ENCODE data around the gene INF2.
"Not testable (repeated sequence)": the region's sequence is repeated elsewhere in the genome, so short reads cannot be mapped to it uniquely, and the experiment has no call there.

Gene INF2

GRCh38 chr14:104724407-104724980 is 35.1 kb downstream of the INF2 start:
- DNase-seq: peak; percentile 40

GRCh38 chr14:104724981-104725771 is 35.8 kb downstream of the INF2 start:
- DNase-seq: no peak

DNA sequence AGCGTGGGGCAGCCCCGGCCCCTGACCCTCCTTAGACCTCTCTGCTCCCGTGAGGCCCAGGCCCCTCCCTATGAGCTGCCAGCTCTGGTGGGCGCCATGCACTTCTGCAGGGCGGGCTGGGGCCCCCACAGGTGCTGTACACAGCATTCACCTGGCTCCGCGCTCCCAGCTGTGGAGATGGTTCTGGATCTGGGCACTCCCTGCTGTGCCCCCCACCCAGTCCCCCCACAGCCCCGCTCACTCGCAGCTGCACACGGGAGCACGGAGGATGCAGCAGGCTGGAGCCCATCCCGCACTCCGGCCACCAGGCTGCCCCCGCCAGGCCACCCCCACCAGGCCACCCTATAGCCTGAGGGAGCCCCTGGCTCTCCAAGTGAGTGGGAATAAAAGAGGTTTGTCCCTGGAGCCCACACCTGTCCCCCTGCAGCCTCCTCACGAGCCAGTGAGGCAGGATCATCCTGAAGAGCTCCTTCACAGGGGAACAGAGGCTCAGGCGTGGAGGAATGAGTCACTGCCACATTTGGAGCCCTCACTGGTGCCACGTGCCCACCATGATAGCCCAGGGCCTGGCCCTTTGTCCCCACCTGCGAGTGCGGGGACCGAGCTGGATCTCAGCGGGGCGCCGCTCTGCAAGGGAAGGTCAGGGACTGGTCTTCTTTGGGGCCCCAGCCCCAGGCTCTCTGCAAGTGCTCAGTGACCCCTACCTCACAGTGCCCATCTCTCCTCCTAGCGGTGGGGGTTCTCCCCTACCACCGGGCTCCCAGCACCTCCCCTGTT is 36.5 kb downstream of the INF2 start:
- no peak for DNase-seq

DNA sequence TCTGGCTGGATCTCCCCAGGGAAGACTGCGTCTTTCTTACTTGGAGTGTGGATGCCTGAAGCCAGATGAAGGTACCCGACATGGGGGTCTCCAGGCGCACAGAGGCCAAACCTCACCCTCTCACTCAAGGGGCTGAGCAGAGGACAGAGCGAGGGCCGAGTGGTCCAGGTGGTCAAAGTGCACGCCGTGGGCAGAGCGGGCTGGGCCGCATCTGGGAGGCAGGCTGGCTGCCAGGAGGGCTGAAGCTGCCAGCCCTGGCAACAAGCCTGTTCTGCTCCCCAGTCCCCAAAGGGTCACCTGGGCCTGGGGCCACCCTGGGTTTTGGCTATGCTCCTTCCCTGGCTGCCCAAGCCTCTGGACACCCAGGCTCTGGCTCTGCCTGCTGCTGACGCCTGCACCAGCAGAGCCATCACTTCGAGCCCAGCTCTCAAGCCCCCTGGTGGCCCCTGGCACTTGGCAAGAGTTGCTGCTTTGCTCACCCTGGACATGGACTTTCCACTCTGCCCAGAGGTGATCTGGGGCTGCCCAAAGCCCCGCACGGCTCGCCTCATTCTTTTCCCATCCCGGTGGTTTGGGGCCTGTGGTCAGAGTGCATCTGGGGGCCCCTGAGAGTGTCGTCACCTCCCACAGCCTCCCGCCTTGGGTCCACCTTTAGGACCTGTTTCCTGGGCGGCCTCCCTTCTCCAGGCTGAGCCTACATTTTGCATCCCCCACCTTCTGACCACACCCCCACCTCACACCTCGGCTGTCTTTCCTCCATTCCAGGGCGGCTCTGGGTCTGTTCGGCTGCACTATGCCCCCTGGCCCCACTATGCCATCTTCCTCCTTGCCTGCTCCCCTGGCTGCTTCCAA is 37.4 kb downstream of the INF2 start:
- DNase-seq: no peak

- DNase-seq: no peak
These were observed 39.2 kb downstream of the INF2 start for GRCh38 chr14:104728631-104729030.

DNA sequence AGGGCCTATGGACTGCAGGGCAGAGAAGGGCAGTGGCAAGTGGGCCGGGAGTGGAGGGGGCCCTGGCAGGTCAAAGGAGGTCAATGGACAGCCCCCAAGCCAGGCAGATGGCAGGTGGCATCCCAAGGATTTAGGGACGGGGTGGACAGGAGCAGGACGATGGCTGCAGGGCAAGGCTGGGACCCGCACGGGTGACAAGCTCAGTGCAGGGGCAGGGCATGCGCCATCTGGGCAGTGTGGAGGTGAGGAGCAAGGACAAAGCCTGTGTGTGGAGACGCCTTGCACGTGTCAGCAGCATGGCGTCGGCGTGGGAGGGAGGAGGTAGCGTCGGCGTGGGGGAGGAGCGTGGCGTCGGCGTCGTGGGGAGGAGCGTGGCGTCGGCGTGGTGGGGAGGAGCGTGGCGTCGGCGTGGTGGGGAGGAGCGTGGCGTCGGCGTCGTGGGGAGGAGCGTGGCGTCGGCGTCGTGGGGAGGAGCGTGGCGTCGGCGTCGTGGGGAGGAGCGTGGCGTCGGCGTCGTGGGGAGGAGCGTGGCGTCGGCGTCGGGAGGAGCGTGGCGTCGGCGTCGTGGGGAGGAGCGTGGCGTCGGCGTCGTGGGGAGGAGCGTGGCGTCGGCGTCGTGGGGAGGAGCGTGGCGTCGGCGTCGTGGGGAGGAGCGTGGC is 39.9 kb downstream of the INF2 start:
- DNase-seq: not testable (repeated sequence)

GRCh38 chr14:104729835-104730181 is 40.4 kb downstream of the INF2 start:
- no peak for DNase-seq

GRCh38 chr14:104730487-104730886 is 41.1 kb downstream of the INF2 start:
- DNase-seq: no peak

DNA sequence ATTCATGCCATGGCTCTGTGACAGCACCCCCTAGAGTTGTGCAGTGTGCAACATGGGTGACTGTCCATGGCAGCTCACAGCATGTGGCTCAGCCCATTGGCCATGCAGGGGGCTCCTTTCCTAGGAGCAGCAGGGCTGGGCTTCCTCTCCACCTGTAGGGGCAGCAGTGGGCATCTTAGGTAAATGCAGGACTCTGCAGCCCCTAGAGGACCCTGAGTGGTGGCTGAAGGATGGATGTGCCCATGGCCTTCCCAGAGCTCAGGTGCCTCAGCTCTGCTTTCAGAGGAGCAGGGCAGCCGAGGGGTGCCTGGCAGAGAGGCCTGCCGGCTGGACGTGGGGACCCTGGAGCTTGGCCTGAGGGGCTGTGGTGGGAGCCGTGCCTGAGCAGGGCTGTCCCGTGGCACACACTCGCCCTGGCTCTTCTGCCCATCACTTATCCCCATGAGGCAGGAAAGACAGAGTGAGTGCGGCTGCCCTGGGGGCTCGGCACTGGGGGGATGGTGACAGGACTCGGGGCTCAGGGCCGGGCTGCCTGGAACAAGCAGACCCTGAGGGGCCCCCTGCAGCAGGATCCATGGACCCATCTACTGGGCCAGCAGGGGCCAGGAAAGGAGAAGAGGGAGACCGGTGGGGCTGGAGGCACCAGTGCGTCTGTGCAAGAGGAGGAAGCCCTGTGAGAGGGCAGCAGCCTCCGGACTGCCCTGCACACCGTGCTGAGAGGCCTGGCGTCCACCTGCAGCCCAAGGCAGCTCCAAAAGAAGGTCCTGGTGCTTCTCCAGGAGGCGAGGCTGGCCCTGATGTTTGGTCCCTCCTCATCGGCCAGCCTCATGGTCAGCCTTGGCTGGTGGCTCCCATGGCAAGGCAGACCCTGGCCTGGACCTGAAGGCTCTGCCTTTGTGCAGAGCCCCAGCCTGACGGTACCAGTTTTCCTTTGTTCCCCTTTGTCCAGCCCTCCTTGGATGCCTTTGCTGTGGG is 42.2 kb downstream of the INF2 start:
- peak; percentile 34 for DNase-seq

GRCh38 chr14:104732355-104732804 is 43.0 kb downstream of the INF2 start:
- DNase-seq: no peak

DNA sequence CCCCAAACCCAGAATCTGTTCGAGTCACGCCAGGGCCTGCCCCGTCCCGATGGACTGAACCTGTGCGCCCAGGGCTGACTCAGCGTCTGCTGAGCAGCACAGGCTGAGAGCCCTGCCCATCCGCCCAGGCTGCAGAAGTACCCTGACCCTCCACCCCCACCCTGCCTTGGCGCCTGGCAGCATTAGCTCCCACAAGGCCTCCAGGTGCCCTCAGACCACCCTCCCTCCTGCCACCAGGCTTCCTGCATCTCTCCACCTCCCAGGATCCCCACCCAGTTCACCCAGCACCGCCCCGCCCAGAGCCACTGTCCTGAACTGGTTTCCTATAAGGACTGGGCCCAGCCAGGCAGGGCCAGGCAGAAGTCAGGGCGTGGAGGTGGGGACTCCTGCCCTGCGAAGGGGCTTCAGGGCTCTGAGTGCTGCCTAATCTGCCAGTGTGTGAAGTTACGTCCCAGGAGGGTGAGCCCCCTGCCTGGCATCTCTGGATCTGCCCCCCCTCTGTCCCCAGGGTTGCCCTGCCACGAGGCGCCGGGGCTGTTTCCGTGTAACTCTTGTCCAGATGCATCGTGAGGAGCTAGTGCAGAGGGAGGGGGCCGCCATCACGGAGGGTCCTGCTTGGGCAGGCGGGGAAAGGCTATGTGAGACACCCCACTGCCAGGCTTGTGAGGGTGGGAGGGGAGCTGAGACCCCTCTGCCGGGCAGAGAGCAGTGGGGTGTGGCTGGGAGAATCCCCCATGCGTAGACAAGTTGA is 43.7 kb downstream of the INF2 start:
- no peak for DNase-seq

- no peak for DNase-seq
These were observed 44.7 kb downstream of the INF2 start for GRCh38 chr14:104734051-104734587.

GRCh38 chr14:104734601-104734990 is 45.2 kb downstream of the INF2 start:
- no peak for DNase-seq

DNA sequence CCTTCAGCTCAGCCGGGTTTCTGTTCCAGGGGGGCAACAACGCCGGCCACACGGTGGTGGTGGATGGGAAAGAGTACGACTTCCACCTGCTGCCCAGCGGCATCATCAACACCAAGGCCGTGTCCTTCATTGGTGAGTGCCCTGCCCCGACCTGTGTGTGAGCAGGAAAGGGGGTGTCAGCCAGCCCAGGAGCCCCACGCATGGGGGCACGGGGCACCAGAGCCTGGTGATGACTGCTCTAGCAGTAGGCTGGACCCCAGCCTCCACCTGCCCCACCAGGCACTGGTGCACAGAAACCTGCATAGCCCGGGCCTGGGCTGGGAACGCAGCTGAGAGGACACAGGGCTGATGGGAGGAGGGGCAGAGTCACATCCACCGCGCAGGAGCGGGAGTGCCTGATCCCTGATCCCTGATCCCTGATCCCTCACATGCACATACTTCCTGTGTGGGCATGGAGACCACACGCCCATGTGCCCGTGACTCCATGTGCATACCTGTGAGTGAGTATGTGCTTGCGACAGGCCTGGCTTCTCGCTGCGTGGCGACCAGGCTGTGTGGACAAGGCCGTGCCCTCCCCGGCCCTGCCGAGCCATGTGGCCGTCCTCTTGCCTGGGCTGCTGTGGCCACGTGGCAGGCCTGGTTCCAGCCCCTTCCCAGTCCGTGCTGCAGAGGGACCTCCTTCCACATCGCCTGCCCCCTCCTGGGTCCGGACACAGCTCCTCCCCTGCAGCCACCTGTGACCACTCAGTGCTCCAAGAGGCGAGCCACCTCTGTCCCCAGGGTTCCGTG is 45.8 kb downstream of the INF2 start:
- DNase-seq: no peak

DNA sequence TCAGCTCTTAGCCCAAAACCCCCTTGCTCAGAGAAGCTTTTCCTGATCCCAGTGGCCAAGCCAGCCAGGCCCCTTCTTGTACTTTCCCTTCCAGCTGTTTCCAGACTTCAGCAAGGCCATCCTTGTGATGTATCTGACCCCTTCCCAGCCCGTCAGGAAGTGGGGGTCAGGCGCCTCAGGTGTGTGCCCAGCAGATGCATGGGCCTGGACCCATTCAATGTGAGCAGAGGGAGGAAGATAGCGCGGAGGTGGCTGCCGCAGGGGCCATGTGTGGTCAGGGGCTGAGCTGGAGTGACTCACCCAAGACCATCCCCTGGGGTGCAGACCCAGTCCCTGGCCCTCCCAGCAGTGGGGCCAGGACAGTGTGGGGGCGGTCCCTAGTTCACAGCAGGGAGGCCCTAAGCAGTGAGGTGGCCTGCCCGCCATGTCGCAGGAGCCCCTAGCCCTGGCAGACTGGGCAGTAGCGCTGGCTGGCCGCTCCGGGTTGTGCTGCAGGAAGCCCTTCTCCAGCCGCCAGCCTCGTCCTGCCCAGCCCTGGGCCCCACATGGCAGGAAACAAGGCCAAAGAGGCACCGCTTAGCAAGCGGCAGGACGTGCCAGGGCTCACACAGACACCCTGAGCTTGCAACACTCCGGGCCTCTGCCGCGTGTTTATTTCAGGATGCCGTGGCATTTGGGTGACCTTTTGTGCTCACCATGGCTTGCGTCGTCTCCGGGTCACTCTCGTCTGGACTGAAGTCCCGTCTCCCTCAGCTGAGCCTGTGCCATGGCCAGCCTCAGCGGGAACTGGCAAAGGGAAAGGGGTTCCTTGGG is 46.6 kb downstream of the INF2 start:
- DNase-seq: no peak

- DNase-seq: no peak
These were observed 49.1 kb downstream of the INF2 start for GRCh38 chr14:104738375-104739019.

GRCh38 chr14:104739026-104739425 is 49.6 kb downstream of the INF2 start:
- no peak for DNase-seq

All from stimulated activated CD8-positive, alpha-beta memory T cell treated with anti-CD3 and anti-CD28 coated beads, Interleukin-4, amount 100 ng/mL, for 48 hours (primary cell).